OCI-LY3 (cell line): ENCODE data around the gene PPP1R3G.

Experiments used
- H2AFZ ChIP-seq: fragments of 200-600, 300-600 bp; shearing (Covaris generic); 2 replicates; pipeline ENCODE4 v1.6.0; 2014; ENCODE audit warnings: antibody characterized with exemption, low read depth, low read length
- H3K27ac ChIP-seq: fragments of 200-600, 300-600 bp; sonication (generic); 2 replicates; pipeline ENCODE4 v1.5.1; 2014; ENCODE audit warnings: mild to moderate bottlenecking, low read length, moderate library complexity, mixed read lengths
- H3K27me3 ChIP-seq: fragments of 200-600, 300-600 bp; sonication (generic); 2 replicates; pipeline ENCODE4 v1.6.1; 2014; ENCODE audit warnings: low read depth, low read length, mixed read lengths
- H3K36me3 ChIP-seq: fragments of 200-600, 300-600 bp; sonication (generic); replicated peaks from 2 replicates; pipeline ENCODE3; 2014; ENCODE audit warnings: low read depth, low read length, mixed read lengths
- H3K4me1 ChIP-seq: fragments of 300-600, 200-600 bp; sonication (generic); 2 replicates; pipeline ENCODE4 v1.6.1; 2014; ENCODE audit warnings: low read length, mixed read lengths
- H3K4me2 ChIP-seq: fragments of 200-600, 300-600 bp; sonication (generic); 2 replicates; pipeline ENCODE4 v1.6.1; 2014; ENCODE audit warnings: low read length, mixed read lengths
- H3K4me3 ChIP-seq: fragments of 300-600, 200-600 bp; sonication (generic); 2 replicates; pipeline ENCODE4 v1.5.1; 2014; ENCODE audit warnings: antibody characterized with exemption, mild to moderate bottlenecking, low read length, moderate library complexity
- H3K79me2 ChIP-seq: fragments of 300-600, 200-600 bp; shearing (Covaris generic); 2 replicates; pipeline ENCODE4 v1.6.1; 2014; ENCODE audit warnings: mild to moderate bottlenecking, low read length, mixed read lengths
- H3K9ac ChIP-seq: fragments of 300-600, 200-600 bp; shearing (Covaris generic); 2 replicates; pipeline ENCODE4 v1.6.0; 2014; ENCODE audit warnings: mild to moderate bottlenecking, low read length, moderate library complexity
- H3K9me3 ChIP-seq: fragments of 200-600, 300-600 bp; shearing (Covaris generic); 2 replicates; pipeline ENCODE4 v1.6.1; 2014; ENCODE audit warnings: low read length, mixed read lengths; ENCODE audit not compliant: insufficient read depth
- H4K20me1 ChIP-seq: fragments of 200-600, 300-600 bp; sonication (generic); 2 replicates; pipeline ENCODE4 v1.6.1; 2016; ENCODE audit warnings: low read length, mixed read lengths; ENCODE audit not compliant: insufficient read depth
- CTCF ChIP-seq: fragments of 200-600, 300-600 bp; sonication (generic); IDR thresholded peaks from 2 replicates; pipeline ENCODE4 v1.5.1; 2014; ENCODE audit warnings: antibody characterized with exemption, low read length, low read depth
- EZH2phosphoT487 ChIP-seq: fragments of 200-600 bp; shearing (Covaris generic); IDR thresholded peaks from 2 replicates; pipeline ENCODE4 v1.6.1; 2018; ENCODE audit warnings: antibody characterized with exemption, mixed run types, low read depth

Gene PPP1R3G

GRCh38 chr6:5068153-5068751 is 16.9 kb upstream of the PPP1R3G start:
- Histone ChIP-seq H3K9me3 (no peaks in the 10 kb centered on the region), H3K27ac (no peak overlapping the region), H3K36me3 (no peaks in the 10 kb centered on the region), H3K79me2 (no peaks in the 10 kb centered on the region), H3K27me3 (no peaks in the 10 kb centered on the region), H3K4me1 (no peaks in the 10 kb centered on the region), H3K9ac (no peak overlapping the region), H2AFZ (no peak overlapping the region), H3K4me2 (no peak overlapping the region), H4K20me1 (no peaks in the 10 kb centered on the region), H3K4me3 (no peak overlapping the region)
- TF ChIP-seq EZH2phosphoT487 = no peak

- H3K36me3 ChIP-seq = no peaks in the 10 kb centered on the region
- no peaks in the 10 kb centered on the region for H3K9me3 ChIP-seq
- H3K9ac ChIP-seq = no peak overlapping the region
- H3K4me2 ChIP-seq = no peak overlapping the region
- no peak overlapping the region for H3K4me3 ChIP-seq
- no peak overlapping the region for H3K27ac ChIP-seq
- H2AFZ ChIP-seq = no peak overlapping the region
- no peaks in the 10 kb centered on the region for H4K20me1 ChIP-seq
- no peaks in the 10 kb centered on the region for H3K27me3 ChIP-seq
- TF ChIP-seq CTCF (no peak), EZH2phosphoT487 (no peak)
- no peaks in the 10 kb centered on the region for H3K4me1 ChIP-seq
- H3K79me2 ChIP-seq = no peaks in the 10 kb centered on the region
These were observed 13.9 kb upstream of the PPP1R3G start for GRCh38 chr6:5071216-5071615.

DNA sequence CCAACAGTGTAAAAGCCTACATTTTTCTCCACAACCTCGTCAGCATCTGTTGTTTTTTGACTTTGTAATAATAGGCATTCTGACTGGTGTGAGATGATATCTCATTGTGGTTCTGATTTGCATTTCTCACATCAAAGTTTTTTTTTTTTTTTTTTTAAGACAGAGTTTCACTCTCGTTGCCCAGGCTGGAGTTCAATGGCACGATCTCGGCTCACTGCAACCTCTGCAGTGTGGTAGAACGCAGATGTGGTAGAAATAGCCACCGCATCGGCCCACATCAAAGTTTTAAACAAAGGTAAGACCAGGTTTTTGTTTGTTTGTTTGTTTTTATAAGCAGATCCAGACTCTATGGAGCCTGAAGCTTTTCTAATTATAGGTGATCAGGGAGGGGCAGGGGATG is 12.7 kb upstream of the PPP1R3G start:
- H3K9me3 ChIP-seq = no peaks in the 10 kb centered on the region
- no peaks in the 10 kb centered on the region for H3K4me1 ChIP-seq
- H4K20me1 ChIP-seq = no peaks in the 10 kb centered on the region
- H3K4me3 ChIP-seq = no peak overlapping the region
- no peak overlapping the region for H3K4me2 ChIP-seq
- TF ChIP-seq CTCF (no peak), EZH2phosphoT487 (no peak)
- no peak overlapping the region for H2AFZ ChIP-seq
- H3K27me3 ChIP-seq = no peaks in the 10 kb centered on the region
- no peak overlapping the region for H3K9ac ChIP-seq
- H3K79me2 ChIP-seq = no peaks in the 10 kb centered on the region
- H3K36me3 ChIP-seq = no peaks in the 10 kb centered on the region
- H3K27ac ChIP-seq = no peak overlapping the region

DNA sequence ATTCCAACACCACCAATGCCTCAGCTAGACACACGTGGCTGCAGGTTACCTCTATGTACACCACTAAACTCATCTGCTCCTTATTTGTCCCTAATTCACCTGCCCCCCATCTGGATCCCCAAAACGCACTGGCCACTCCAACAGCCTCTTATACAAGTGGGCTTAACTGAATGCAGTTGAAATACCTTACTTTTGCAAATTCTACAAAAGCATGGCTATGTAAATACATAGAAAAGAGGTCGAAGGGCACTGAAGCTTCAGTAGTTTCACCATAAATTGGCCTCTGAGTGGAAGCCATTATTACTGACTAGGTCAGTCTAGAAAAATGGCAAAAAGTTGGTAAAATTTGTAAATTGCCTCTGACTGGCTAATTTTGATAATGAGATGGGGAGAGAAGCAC is 11.1 kb upstream of the PPP1R3G start:
- Histone ChIP-seq H4K20me1 (no peaks in the 10 kb centered on the region), H2AFZ (no peak overlapping the region), H3K79me2 (no peaks in the 10 kb centered on the region), H3K36me3 (no peaks in the 10 kb centered on the region), H3K9ac (no peak overlapping the region), H3K4me3 (no peak overlapping the region), H3K27ac (no peak overlapping the region), H3K9me3 (no peaks in the 10 kb centered on the region), H3K4me1 (no peaks in the 10 kb centered on the region), H3K4me2 (no peak overlapping the region), H3K27me3 (no peaks in the 10 kb centered on the region)
- TF ChIP-seq CTCF = no peak
- TF ChIP-seq EZH2phosphoT487 = no peak

- no peak for TF ChIP-seq CTCF
- TF ChIP-seq EZH2phosphoT487 = no peak
- Histone ChIP-seq H3K36me3 (no peaks in the 10 kb centered on the region), H2AFZ (no peak overlapping the region), H3K9ac (no peak overlapping the region), H3K79me2 (no peaks in the 10 kb centered on the region), H3K27me3 (no peaks in the 10 kb centered on the region), H3K27ac (no peak overlapping the region), H4K20me1 (no peaks in the 10 kb centered on the region), H3K4me3 (no peak overlapping the region), H3K4me1 (no peaks in the 10 kb centered on the region), H3K9me3 (no peaks in the 10 kb centered on the region), H3K4me2 (no peak overlapping the region)
These were observed 8.2 kb upstream of the PPP1R3G start for GRCh38 chr6:5076931-5077330.
